Effector memory CD8-positive, alpha-beta T cell (primary cell): ENCODE data around the gene ZNF385D.

Experiments used
- ATAC-seq: fragments of 150-1000 bp; cut with Tn5 transposase; replicated peaks from 2 replicates; pipeline ENCODE4 v1.10.0; 2021; ENCODE audit warnings: mild to moderate bottlenecking, moderate library complexity
- DNase-seq, 3 experiments: peaks; one replicate each; pipeline ENCODE4 v3.0.0; 2021
- H3K27ac Mint-ChIP-seq, 2 donors: one replicate each; pipeline ENCODE4 v1.8.0; 2022; ENCODE audit warnings: mild to moderate bottlenecking in 2 of 2, mixed read lengths in 2 of 2, moderate library complexity in 2 of 2
- H3K27me3 Mint-ChIP-seq, 2 donors: one replicate each; pipeline ENCODE4 v1.8.0; 2022; ENCODE audit warnings: mixed read lengths in 2 of 2
- H3K36me3 Mint-ChIP-seq: one replicate; pipeline ENCODE4 v1.8.0; 2022; ENCODE audit warnings: mild to moderate bottlenecking, moderate library complexity, mixed read lengths; ENCODE audit not compliant: insufficient read depth
- H3K4me1 Mint-ChIP-seq, 2 donors: one replicate each; pipeline ENCODE4 v1.8.0; 2022; ENCODE audit warnings: low read depth in 2 of 2, mixed read lengths in 2 of 2
- H3K4me3 Mint-ChIP-seq, 2 donors: one replicate each; pipeline ENCODE4 v1.8.0; 2022; ENCODE audit warnings: mild to moderate bottlenecking in 2 of 2, mixed read lengths in 2 of 2, moderate library complexity in 2 of 2
- H3K9me3 Mint-ChIP-seq, 2 donors: one replicate each; pipeline ENCODE4 v1.8.0; 2022; ENCODE audit warnings: mixed read lengths in 2 of 2

Gene ZNF385D

DNA sequence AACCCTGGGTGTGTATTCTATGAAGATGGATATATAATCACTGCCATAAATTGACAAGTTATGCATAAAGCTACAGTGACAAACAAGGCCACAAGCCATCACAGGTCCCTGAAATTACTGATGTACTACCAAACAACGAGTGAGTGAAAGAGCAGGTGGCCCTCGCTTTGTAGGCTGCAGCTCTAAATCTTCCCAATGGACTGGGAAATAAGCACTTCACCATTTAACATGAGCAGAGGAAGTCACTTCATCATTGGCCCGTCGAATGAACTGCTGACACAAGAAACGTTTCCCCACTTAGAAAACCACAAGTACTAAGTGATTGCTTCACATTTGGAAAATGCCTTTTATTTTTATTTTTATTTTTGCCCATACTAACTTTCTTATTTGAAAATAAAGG is 218.0 kb downstream of the ZNF385D start:
- ATAC-seq (no peak), DNase-seq (no peak)
- Mint-ChIP-seq H3K4me1 (no peaks in the 10 kb centered on the region), H3K4me3 (no peak overlapping the region), H3K36me3 (no peaks in the 10 kb centered on the region), H3K9me3 (peaks cover 0 to 18% of the 10 kb centered on the region in 2 donors), H3K27me3 (no peaks in the 10 kb centered on the region), H3K27ac (no peak overlapping the region)

DNA sequence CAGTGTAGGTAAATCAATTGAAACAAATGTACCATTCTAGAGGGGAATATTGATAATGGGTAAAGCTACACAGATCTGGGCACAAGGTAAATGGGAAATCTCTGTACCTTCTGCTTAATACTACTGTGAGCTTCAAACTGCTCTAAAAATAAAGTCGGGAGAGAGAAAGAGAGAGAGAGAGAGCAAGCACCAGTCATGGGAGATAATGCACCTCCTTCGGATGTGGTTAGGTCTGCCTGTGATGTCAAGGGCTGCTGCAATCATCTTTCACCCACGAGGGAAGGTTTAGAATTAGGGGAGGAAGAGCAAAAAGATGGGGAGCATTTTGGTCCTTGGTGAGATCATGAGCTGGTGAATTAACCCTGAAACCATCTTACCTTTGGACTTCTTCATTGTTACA is 219.1 kb downstream of the ZNF385D start:
- no peak for ATAC-seq
- Mint-ChIP-seq H3K27me3 (no peaks in the 10 kb centered on the region), H3K4me3 (no peak overlapping the region), H3K9me3 (peaks cover 0 to 14% of the 10 kb centered on the region in 2 donors), H3K36me3 (no peaks in the 10 kb centered on the region), H3K27ac (no peak overlapping the region), H3K4me1 (no peaks in the 10 kb centered on the region)
- no peak for DNase-seq

DNA sequence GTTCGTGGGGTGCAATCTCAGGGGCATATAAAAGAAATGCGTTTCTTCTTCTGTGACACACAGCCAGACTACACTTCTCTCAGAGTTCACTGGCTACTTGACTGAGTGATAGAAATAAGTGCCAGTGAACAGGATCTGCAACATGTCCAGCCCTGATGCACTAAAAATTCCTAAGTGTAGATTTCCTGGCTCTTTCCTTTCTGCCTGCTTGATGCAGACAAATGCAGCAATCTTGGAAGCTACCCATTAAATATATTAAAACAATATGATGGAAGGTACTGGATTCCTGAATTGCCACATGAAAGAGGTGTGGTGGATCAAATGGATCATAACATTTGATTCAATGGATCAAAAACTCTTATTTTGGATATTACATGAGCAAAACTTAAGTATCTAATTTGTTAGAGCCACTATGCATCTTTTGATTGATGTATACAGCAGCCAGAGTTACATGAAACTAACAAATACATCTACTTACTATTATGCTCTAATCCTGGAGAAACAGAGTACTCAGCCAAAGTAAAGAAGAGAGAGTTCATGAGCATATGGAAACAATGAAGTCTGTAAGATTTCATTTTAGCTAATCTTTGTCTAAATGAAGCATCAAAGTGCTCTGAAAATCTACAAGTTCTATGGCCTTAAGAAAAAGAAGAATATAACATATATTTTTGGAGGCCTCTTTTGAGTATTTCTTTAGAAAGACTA is 222.6 kb downstream of the ZNF385D start:
- no peaks in the 10 kb centered on the region for H3K4me1 Mint-ChIP-seq
- no peak overlapping the region for H3K4me3 Mint-ChIP-seq
- no peak for DNase-seq
- no peak overlapping the region for H3K27ac Mint-ChIP-seq
- no peaks in the 10 kb centered on the region for H3K36me3 Mint-ChIP-seq
- no peaks in the 10 kb centered on the region for H3K27me3 Mint-ChIP-seq
- no peak for ATAC-seq
- peaks cover 0 to 5% of the 10 kb centered on the region in 2 donors for H3K9me3 Mint-ChIP-seq

DNA sequence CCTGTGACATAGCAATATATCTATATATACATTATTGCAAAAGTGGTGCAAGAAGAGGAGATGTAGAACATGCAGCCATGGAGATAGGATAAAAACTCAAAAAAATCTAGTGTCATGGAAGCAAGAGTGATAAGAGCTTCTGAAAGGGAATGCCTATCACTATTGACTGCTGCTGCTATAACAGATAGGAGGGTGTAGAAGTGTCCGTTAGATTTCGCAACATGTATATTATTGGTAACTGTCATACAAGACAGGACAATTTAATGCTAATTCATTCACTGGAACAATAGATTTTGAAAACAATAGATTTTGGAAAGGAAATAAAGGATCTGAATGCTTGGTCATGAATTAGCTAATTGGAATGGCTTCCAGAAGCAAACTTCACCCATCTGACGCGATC is 224.5 kb downstream of the ZNF385D start:
- ATAC-seq (no peak), DNase-seq (no peak)
- peaks cover 0 to 3% of the 10 kb centered on the region in 2 donors for H3K9me3 Mint-ChIP-seq
- no peaks in the 10 kb centered on the region for H3K27me3 Mint-ChIP-seq
- no peak overlapping the region for H3K4me3 Mint-ChIP-seq
- no peaks in the 10 kb centered on the region for H3K4me1 Mint-ChIP-seq
- no peaks in the 10 kb centered on the region for H3K36me3 Mint-ChIP-seq
- H3K27ac Mint-ChIP-seq, result no peak overlapping the region

DNA sequence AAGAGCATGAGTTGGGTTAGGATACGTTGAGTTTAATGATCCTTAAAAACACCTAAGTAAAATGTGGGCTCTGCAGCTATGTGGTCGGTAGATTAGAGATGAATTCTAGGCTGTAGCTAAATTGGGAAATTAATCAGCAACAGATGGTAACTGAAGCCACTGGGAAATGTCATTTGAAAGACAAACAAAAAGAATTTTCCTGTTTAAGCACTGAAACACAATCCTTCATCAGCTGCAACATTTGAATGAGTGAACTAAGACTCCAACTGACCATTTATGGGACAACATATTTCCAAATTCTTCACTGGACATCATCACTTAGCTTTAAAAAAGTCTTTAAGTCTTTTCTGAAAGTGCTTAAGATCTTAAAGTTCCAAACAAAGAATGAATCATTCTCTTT is 226.9 kb downstream of the ZNF385D start:
- DNase-seq (no peak), ATAC-seq (no peak)
- Mint-ChIP-seq H3K4me3 (no peak overlapping the region), H3K27ac (no peak overlapping the region), H3K27me3 (no peaks in the 10 kb centered on the region), H3K9me3 (peaks cover 0 to 6% of the 10 kb centered on the region in 2 donors), H3K4me1 (no peaks in the 10 kb centered on the region), H3K36me3 (no peaks in the 10 kb centered on the region)

DNA sequence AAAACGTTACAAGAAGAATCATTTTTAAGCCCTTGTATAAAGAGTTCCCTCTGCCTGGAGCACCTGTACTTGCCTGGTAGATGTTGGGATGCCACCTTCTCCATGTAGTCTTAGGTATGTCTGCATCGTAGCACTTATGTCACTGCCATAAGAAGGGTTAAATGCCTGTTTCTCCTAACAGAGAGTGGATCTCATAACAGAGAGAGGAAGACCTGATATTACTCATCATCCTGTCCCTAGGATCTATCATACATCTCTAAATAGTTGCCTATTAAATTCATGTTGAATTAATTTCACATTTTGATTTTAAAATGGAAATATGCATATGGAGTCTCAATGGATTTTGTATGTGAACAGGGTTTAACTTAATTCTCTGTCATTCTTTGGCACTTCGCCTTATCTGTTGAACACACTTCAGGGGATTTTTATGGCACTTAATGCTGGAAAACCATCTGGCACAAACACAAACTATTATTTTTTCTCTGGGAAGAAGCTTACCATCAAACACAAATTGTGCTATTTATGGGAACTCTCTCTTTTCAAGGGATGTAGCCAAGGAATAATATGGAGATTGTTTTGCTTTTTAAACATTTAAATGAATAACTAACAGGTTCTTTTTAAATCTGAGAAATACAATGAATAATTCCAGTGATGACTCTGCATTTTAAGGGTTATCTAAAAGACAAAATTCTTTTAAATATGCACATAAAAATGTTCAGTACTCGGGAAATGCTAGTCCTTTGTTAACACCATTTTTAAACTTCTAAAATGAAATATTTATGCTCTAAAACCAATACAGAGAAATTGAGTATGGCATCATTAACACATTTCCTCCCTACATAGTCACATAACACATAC is 230.7 kb downstream of the ZNF385D start:
- Mint-ChIP-seq H3K27ac (no peak overlapping the region), H3K4me1 (no peaks in the 10 kb centered on the region), H3K36me3 (no peaks in the 10 kb centered on the region), H3K4me3 (no peak overlapping the region), H3K9me3 (peaks cover 0 to 5% of the 10 kb centered on the region in 2 donors), H3K27me3 (no peaks in the 10 kb centered on the region)
- DNase-seq, result no peak
- no peak for ATAC-seq

DNA sequence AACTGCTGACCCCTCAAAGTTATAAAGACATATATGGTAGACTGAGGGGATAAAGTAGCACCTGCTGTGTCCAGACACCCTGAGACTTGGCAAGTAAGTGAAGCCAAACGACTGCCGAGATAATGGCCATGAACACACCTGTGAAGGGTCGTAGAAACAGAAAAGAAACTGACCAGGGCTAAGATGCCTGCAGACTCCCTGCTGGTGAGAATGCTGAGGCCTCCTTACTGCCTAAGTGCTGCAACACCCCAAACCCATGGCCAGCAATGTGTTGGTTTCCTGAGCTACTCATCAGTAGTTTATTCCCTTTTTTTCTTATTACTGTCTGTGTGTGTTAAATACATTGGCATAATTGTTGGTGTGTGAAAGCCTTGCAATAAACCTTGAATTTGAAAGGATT is 233.8 kb downstream of the ZNF385D start:
- no peaks in the 10 kb centered on the region for H3K36me3 Mint-ChIP-seq
- H3K27ac Mint-ChIP-seq, result no peak overlapping the region
- DNase-seq, result no peak
- no peaks in the 10 kb centered on the region for H3K4me1 Mint-ChIP-seq
- no peaks in the 10 kb centered on the region for H3K27me3 Mint-ChIP-seq
- no peak overlapping the region for H3K4me3 Mint-ChIP-seq
- ATAC-seq, result no peak
- H3K9me3 Mint-ChIP-seq, result peaks cover 0 to 5% of the 10 kb centered on the region in 2 donors

DNA sequence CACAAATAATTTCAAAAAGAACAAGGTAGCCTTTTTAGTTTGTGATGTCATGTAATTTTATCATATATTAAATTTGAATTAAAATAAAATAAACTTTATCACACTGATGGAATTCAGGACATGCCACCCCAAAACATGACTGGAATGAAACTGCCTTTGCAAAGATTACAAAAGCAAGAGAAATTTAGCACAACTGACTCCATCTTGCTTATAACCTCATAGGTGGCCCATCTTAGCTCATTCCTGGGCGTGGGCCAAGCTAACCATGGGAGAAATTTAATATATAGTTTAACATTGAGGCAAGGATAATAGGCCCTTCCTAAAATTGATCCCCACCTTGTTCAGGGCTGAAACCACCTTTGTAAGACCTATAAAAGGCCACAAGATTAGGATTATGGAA is 235.6 kb downstream of the ZNF385D start:
- peaks cover 5 to 9% of the 10 kb centered on the region in 2 donors for H3K9me3 Mint-ChIP-seq
- H3K4me3 Mint-ChIP-seq, result no peak overlapping the region
- no peak overlapping the region for H3K27ac Mint-ChIP-seq
- no peaks in the 10 kb centered on the region for H3K4me1 Mint-ChIP-seq
- no peaks in the 10 kb centered on the region for H3K36me3 Mint-ChIP-seq
- ATAC-seq (no peak), DNase-seq (no peak)
- H3K27me3 Mint-ChIP-seq, result no peaks in the 10 kb centered on the region

DNA sequence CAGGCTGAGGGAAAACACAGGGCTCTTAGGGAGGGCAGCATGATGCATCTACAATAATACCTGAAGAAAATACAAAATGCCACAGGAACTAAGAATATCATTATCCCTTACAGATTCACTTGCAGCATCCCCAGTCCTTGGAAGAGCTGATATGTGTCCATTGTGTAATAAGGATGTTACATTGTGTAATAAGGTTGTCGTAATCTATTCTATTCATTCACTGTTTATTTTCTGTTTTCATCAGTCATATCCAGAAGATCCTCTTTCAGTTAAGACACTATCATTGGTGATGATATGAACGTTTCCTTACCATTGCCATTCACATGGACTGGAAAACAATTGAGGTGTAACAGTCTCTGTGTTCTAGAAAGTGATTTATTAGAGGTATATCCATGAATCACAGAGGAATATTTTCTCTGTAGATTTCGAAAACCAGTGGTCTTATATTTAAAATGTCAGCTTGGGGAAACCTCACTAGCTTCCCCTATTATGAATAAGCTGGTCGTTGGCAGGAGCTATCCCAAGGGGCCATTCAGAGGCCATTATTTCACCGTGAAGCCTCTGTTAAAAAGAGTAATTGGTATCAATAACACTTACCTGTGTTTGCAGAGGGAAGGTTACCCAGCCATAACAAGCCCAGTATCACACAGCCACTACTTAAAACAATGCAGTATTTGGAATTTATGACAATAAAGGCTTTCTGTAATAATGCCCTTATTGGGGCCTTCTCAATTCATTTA is 241.1 kb downstream of the ZNF385D start:
- H3K9me3 Mint-ChIP-seq, result peaks cover 7 to 9% of the 10 kb centered on the region in 2 donors
- H3K4me1 Mint-ChIP-seq, result no peaks in the 10 kb centered on the region

DNA sequence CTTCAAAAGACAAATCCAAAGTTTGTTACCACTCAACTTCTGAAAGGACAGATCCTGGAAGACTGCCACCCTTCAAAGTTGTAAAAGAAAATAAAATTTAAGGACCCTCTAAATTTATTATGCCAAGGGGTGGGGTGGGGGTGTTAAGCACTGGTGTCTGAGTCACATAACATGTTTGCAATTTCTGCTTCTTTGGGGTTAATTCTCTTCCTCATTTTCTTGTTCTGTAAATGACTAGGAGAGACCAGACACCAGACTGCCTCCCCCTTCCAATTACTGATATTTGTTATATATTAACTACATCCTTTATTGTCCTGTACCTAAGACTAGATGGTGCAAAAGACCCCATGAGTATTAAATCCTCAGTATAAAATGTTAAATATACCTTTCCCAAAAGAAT is 242.8 kb downstream of the ZNF385D start:
- Mint-ChIP-seq H3K4me1 (no peaks in the 10 kb centered on the region), H3K27me3 (no peaks in the 10 kb centered on the region), H3K27ac (no peak overlapping the region), H3K4me3 (no peak overlapping the region), H3K9me3 (peaks cover 14 to 15% of the 10 kb centered on the region in 2 donors), H3K36me3 (no peaks in the 10 kb centered on the region)
- ATAC-seq (no peak), DNase-seq (no peak)

More for the DNA sequence above, 241.1 kb downstream of the ZNF385D start:
- DNase-seq, result no peak
- no peak overlapping the region for H3K27ac Mint-ChIP-seq
- H3K36me3 Mint-ChIP-seq, result no peaks in the 10 kb centered on the region
- no peaks in the 10 kb centered on the region for H3K27me3 Mint-ChIP-seq
- H3K4me3 Mint-ChIP-seq, result no peak overlapping the region
- no peak for ATAC-seq

DNA sequence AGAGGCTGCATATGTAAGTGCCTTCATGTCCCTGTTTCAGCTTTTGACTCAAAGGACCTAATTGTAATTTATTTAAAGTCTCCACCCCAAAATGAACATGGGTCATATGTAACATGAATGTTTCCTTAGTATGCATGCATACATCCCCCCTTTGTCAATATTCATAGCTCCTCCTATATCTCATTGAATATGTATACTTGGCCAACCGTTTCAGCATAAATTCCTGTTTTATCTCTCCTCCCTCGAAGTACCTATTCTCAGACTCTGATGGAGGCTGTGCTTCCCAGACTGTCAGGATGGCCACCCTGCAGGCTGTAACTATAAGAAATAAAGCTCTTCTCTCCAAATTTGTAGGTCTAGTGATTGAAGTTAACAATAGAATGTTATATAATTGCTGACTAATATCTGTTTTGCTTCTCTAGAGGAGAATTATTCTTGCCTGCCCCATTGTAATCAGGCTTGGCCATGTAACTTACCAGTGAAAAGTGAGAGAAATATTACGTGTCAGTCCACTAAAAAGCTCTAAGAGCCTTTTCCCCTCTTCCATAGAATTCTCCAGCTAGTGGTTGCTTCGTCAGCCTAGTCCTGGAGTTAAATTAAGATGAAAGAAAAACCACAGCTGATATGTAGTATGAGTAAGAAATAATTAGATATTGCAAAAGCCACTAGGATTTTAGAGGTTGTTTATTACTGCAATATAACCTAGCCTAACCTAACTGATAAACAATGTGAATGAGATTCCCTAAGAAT is 245.1 kb downstream of the ZNF385D start:
- DNase-seq (no peak), ATAC-seq (no peak)
- Mint-ChIP-seq H3K4me1 (no peaks in the 10 kb centered on the region), H3K27ac (no peak overlapping the region), H3K36me3 (no peaks in the 10 kb centered on the region), H3K9me3 (peaks cover 10 to 11% of the 10 kb centered on the region in 2 donors), H3K4me3 (no peak overlapping the region), H3K27me3 (no peaks in the 10 kb centered on the region)

DNA sequence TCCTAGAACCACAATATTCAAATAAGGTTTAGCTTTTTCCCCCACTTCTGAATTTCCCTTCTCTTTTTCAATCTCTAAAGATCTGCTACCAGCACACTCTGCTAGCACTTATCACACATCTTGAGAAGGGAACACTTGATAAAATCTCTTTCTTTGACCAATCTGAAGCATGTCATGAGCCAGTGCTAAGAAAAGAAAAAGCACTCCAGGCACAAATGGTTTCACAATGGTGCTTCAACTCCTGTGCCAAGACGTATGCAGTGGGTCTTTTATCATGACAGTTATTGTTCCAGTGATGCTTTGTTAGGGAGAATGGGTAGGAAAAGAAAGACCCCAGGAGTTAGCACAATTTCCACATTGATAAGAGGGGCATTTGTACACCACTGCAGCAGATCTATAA is 248.4 kb downstream of the ZNF385D start:
- no peaks in the 10 kb centered on the region for H3K4me1 Mint-ChIP-seq
- ATAC-seq, result no peak

DNA sequence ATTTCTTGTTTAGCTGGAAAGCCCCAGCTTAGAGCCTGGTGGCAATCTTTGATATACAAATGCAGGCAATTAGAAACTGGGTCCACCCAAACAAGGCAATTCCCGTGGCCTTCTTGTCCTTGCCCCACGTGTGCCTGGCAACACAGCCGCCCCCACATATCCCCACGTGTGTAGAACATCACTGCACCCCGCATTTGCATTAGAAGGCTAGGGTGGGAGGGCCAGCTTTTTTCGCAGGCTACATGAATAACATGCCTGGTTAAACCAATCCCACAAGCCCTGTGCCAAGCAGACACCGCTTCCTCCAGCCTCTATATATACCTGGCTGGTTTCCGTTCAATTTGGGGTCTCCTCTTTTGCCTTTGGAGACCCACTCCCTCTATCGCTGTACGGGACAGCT is 250.2 kb downstream of the ZNF385D start:
- Mint-ChIP-seq H3K4me1 (no peaks in the 10 kb centered on the region), H3K9me3 (peaks cover 15 to 16% of the 10 kb centered on the region in 2 donors), H3K36me3 (no peaks in the 10 kb centered on the region), H3K27ac (no peak overlapping the region), H3K4me3 (no peak overlapping the region), H3K27me3 (no peaks in the 10 kb centered on the region)
- DNase-seq (no peak), ATAC-seq (no peak)

More for the DNA sequence above, 248.4 kb downstream of the ZNF385D start:
- no peaks in the 10 kb centered on the region for H3K36me3 Mint-ChIP-seq
- no peak for DNase-seq
- no peaks in the 10 kb centered on the region for H3K27me3 Mint-ChIP-seq
- H3K27ac Mint-ChIP-seq, result no peak overlapping the region
- no peak overlapping the region for H3K4me3 Mint-ChIP-seq
- peaks cover 11 to 16% of the 10 kb centered on the region in 2 donors for H3K9me3 Mint-ChIP-seq
